ENCODE results near the gene IL1RL2. TPM values are rescaled to one million over a fixed set of nuclear protein-coding genes. Genes with fewer than 3 reads are reported as not detected.

IL1RL2 gene
- total RNA-seq, 1 experiment from 2014 or later, result not detected

GRCh38 chr2:102204638-102205037 lies 17.8 kb downstream of the IL1RL2 start:
- POLR2A ChIA-PET, result no interaction called here
- ATAC-seq (no peak), DNase-seq (ENCODE audit: low read depth, low spot score) (no peak)
- Histone ChIP-seq H3K79me2 (ENCODE audit: insufficient read depth, low read length) (no peaks in the 10 kb centered on the region), H3K36me3 (ENCODE audit: control insufficient read depth in 1 of 2, insufficient read depth in 2 of 2, low read length in 2 of 2) (no peaks in the 10 kb centered on the region), H3K4me2 (ENCODE audit: low read length) (no peak overlapping the region), H3K27ac (ENCODE audit: low read depth, low read length) (no peak overlapping the region), H3K4me3 (replicated peaks in 1 of 2; ENCODE audit: low read depth in 1 of 2, low read length in 2 of 2) (no peak overlapping the region), H2AFZ (ENCODE audit: low read depth, low read length, poor library complexity, severe bottlenecking) (no peak overlapping the region), H3K4me1 (ENCODE audit: control insufficient read depth in 1 of 2, insufficient read depth in 2 of 2, low read length in 2 of 2) (no peaks in the 10 kb centered on the region), H3K27me3 (ENCODE audit: insufficient read depth, low read length) (no peaks in the 10 kb centered on the region), H3K9me3 (ENCODE audit: control insufficient read depth in 1 of 2, insufficient read depth in 1 of 2, low read depth in 1 of 2, low read length in 2 of 2) (no peaks in the 10 kb centered on the region), H4K20me1 (ENCODE audit: insufficient read depth) (no peaks in the 10 kb centered on the region), H3K9me2 (ENCODE audit: insufficient read depth) (no peaks in the 10 kb centered on the region), H3K9ac (ENCODE audit: low read length) (no peak overlapping the region)
- intact Hi-C loops (cut with micrococcal nuclease), result no loop called here
- RAD21 ChIA-PET (ENCODE audit: low non-redundant PET in 1 of 2, low total read pairs in 2 of 2, uncharacterized antibody in 2 of 2, unreplicated experiment in 2 of 2), result no interaction called here
- BruUV-seq (replicated peaks), result no TSS peak
- CTCF ChIA-PET, result no interaction called here
- TF ChIP-seq CTCF (IDR thresholded peaks at IDR 0.05 in 2 of 3, conservative IDR thresholded peaks at IDR 0.05 in 1 of 3; ENCODE audit: borderline replicate concordance in 1 of 3, insufficient read depth in 1 of 3, low read depth in 2 of 3, low read length in 2 of 3) (no peak), CEBPB (IDR thresholded peaks at IDR 0.05; ENCODE audit: low read depth) (no peak)

- POLR2A ChIA-PET, result no interaction called here
- no peaks in the 10 kb centered on the region for H4K20me1 ChIP-seq (ENCODE audit: insufficient read depth)
- no peak for ATAC-seq
- no peaks in the 10 kb centered on the region for H3K27me3 ChIP-seq (ENCODE audit: insufficient read depth, low read length)
- H3K9ac ChIP-seq (ENCODE audit: low read length), result no peak overlapping the region
- BruUV-seq (replicated peaks), result no TSS peak
- H3K36me3 ChIP-seq (ENCODE audit: control insufficient read depth in 1 of 2, insufficient read depth in 2 of 2, low read length in 2 of 2), result no peaks in the 10 kb centered on the region
- CTCF ChIA-PET, result no interaction called here
- H3K4me3 ChIP-seq (replicated peaks in 1 of 2; ENCODE audit: low read depth in 1 of 2, low read length in 2 of 2), result no peak overlapping the region
- H3K4me2 ChIP-seq (ENCODE audit: low read length), result no peak overlapping the region
- no peak overlapping the region for H3K27ac ChIP-seq (ENCODE audit: low read depth, low read length)
- RAD21 ChIA-PET (ENCODE audit: low non-redundant PET in 1 of 2, low total read pairs in 2 of 2, uncharacterized antibody in 2 of 2, unreplicated experiment in 2 of 2), result no interaction called here
- H3K4me1 ChIP-seq (ENCODE audit: control insufficient read depth in 1 of 2, insufficient read depth in 2 of 2, low read length in 2 of 2), result no peaks in the 10 kb centered on the region
- intact Hi-C loops (cut with micrococcal nuclease), result no loop called here
- no peaks in the 10 kb centered on the region for H3K9me3 ChIP-seq (ENCODE audit: control insufficient read depth in 1 of 2, insufficient read depth in 1 of 2, low read depth in 1 of 2, low read length in 2 of 2)
- no peaks in the 10 kb centered on the region for H3K9me2 ChIP-seq (ENCODE audit: insufficient read depth)
- no peaks in the 10 kb centered on the region for H3K79me2 ChIP-seq (ENCODE audit: insufficient read depth, low read length)
- no peak overlapping the region for H2AFZ ChIP-seq (ENCODE audit: low read depth, low read length, poor library complexity, severe bottlenecking)
- DNase-seq (ENCODE audit: low read depth, low spot score), result no peak
- no peak for TF ChIP-seq POLR2AphosphoS5 (IDR thresholded peaks at IDR 0.05; ENCODE audit: low read depth, low read length)
- no peak for TF ChIP-seq ELF1 (IDR thresholded peaks at IDR 0.05; ENCODE audit: borderline replicate concordance, low read depth)
- no peak for TF ChIP-seq ZFX (IDR thresholded peaks at IDR 0.05)
- TF ChIP-seq SRF (IDR thresholded peaks at IDR 0.05; ENCODE audit: low read depth), result no peak
- no peak for TF ChIP-seq REST (IDR thresholded peaks at IDR 0.05; ENCODE audit: low read depth)
- no peak for TF ChIP-seq ATF3 (IDR thresholded peaks at IDR 0.05)
- TF ChIP-seq MAX (IDR thresholded peaks at IDR 0.05), result no peak
- no peak for TF ChIP-seq CTCF (IDR thresholded peaks at IDR 0.05 in 2 of 3, conservative IDR thresholded peaks at IDR 0.05 in 1 of 3; ENCODE audit: borderline replicate concordance in 1 of 3, insufficient read depth in 1 of 3, low read depth in 2 of 3, low read length in 2 of 3)
- no peak for TF ChIP-seq FOSL1 (IDR thresholded peaks at IDR 0.05; ENCODE audit: low read depth)
- no peak for TF ChIP-seq POLR2A (IDR thresholded peaks at IDR 0.05; ENCODE audit: borderline replicate concordance, extremely low read depth, insufficient read depth, insufficient read length)
- TF ChIP-seq RAD21 (IDR thresholded peaks at IDR 0.05; ENCODE audit: low read depth), result no peak
These were observed 20.0 kb downstream of the IL1RL2 start for GRCh38 chr2:102206666-102207341.

Data from HCT116 (cell line).